Activated CD8-positive, alpha-beta memory T cell treated with anti-CD3 and anti-CD28 coated beads for 24 hours (primary cell): Measurements from ENCODE around the gene ZNF428.
A peak's percentile ranks its signal among the peaks of the same experiment; 100 is the strongest.
"Not testable (repeated sequence)": the region's sequence is repeated elsewhere in the genome, so short reads cannot be mapped to it uniquely, and the experiment has no call there.

Experiments
- DNase-seq: peaks from one replicate; pipeline ENCODE4 v3.0.0-alpha.2; 2020

ZNF428 gene

DNA sequence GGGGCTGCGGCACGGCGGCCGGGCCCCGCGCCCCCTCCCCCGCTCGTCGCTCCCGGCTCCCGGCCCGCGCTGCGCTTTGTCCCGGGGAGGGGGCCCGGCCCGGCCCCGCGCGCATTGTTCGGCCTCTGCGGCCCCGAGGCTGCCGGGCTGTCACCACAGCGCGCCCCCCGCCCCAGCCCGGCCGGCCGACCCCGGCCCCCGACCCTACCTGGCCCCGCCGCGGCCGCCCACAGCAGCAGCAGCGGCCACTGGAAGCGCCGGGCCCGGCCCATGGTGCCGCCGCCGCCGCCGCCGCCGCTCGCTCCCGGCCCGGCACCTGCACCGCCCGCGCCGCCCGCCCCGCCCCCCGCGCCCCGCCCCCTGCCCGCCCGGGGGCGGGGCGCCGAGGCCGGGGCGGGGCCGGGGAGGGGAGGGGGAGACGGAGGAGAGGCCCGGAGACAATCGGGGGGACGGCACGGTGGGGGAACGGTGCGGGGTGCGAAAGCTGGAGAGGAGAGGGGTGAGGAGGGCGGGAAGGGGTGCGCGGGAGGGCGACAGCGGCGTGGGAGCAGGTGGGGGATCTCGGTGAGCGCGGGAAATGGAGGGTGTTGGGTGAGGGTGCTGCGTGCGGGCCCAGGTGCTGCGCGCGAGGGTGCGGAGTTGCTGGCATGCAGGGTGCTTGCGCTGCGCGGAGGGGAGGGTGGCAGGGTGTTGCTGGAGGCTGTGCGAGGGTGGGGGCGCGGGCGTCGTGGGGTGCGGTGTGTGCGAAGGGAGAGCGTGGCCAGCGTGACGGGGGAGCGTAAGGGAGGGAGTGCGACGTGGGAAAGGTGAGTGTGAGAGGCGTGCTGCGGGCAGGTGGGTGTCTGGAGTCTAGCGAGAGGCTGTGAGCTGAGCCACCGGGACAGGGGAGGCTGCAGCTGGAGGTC lies 20.3 kb upstream of the ZNF428 start, which contains the start of gene CADM4:
Gene CADM4 (minus strand): TSS at position 332 of the 905 bp plus-strand sequence. CDS start 60 bp downstream, at position 272.
- DNase-seq, result peak; percentile 76

GRCh38 chr19:43638995-43639518 lies 19.6 kb upstream of the ZNF428 start:
- DNase-seq, result no peak

DNA sequence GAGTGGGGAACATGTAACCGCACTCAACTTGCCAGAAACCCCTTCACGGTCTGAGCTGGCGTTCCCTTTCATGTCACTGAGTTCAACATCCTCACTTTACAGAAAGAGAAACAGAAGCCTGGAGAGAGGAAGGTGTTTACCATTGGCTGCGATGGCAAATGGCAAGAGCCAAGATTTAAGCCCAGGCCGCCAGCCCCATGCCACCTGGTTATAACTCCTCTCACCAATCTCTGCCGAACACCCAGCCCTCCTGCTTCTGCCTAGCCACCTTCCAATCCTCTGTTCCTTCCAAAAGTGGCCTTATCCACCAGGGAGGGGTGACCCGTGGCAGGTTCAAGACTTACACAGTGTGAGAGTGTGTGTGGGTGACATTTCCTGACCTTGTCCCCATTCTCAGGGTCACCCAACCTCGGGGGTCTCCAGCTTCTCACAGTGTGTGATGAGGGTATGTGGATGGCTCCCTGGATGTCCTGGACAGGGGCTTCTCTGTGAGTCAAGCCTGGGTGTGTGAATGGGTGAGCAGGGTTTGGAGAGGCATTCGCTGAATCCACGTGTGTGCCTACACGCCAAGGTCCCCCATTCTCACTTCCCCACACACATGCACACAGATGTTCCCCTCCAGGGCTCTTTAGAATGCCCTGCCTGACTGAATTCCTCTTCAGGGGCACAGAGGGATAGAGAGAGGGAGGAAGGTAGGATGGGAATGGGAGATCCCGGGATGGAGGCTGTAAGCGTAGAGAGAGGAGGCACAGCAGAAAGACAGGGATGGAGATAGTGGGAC lies 19.0 kb upstream of the ZNF428 start:
- no peak for DNase-seq

GRCh38 chr19:43636121-43636683 lies 16.8 kb upstream of the ZNF428 start:
- no peak for DNase-seq

GRCh38 chr19:43635561-43635940 lies 16.1 kb upstream of the ZNF428 start:
- DNase-seq, result not testable (repeated sequence)

DNA sequence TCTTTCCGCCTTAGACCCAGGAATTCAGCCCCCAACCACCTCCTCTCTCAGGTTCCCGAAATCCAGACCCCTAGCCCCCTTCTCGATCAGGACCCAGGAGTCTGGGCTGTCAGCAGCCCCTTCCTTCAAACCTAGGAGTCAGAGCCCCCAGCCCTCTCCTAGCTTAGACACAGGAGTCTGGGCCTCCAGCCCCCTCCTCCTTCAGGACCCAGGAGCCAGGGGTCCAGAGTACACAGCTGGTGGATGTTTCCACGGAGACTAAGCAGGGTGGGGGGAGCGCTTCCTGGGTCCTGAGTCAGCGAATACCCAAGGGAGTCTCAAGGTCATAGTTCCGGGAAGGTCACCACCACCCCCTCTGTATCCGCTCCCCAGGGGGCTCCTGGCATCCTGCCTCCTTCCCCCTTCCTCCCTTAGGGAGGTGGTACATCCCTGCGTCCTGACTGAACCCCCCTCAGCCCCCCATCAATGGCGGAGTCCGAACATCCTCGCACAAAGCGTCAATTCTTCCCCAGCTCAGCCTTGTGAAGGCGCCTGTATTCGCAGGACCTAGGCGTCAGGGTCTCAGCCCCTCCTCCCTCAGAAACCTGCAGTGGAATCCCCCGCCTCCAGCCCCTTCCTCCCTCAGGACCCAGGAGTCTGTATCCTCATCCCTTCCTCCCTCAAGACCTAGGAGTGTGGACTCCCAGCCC lies 15.6 kb upstream of the ZNF428 start:
- no peak for DNase-seq

DNA sequence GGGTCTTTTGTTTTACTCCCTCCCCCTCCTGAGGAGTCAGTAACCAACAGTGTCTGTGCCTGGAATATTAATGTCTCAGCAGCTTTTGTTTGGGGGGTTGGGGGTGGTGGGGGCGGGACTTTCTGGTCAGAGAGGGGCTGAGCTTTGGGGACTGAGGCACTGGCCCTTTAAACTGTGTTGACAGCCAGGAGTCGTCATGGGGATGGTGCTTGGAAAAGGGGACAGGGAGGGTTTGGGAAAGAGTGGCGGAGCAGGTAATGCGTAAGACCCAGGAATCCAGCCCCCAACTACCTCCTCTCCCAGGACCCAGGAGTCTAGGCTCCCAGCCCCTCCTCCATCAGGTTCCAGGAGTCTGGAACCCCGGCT lies 15.1 kb upstream of the ZNF428 start:
- DNase-seq, result no peak

- DNase-seq, result no peak
These were observed 14.6 kb upstream of the ZNF428 start for GRCh38 chr19:43634068-43634467.

DNA sequence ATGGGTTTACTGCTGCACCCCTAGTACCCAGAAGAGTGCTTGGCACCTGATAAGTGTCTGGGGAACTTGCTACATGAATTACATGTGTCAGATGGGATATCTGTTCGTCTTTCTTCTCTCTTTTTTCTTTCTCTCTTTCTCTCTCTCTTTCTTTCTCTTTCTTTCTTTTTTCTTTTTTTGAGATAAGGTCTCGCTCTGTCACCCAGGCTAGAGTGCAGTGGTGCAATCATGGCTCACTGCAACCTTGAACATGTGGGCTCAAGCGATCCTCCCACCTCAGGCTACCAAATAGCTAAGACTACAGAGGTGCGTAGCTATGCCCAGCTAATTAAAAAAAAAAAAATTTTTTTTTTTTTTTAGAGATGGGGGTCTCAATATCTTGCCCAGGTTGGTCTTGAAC lies 14.1 kb upstream of the ZNF428 start:
- no peak for DNase-seq

GRCh38 chr19:43631491-43631890 lies 12.1 kb upstream of the ZNF428 start:
- DNase-seq, result no peak

- no peak for DNase-seq
These were observed 9.4 kb upstream of the ZNF428 start for GRCh38 chr19:43628646-43629326.

DNA sequence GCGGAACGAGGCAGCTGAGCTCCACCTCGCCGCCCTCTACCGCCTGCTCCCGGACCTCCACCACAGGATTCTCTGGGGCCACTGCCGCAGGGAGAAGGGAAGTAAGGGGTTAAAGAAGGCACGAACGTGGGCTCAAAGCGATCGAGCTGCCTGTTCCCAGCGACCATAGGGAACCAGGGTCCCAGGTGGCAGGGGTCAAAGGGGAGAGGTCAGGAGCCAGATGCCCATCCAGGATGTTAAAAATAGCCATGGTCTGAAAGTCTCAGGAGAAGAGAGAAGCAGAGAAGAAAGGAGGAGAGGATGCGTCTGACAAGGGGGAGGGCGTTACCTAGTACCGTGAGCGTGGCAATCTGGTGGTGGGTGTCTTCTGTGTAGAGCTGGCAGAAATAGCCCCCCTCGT lies 7.4 kb upstream of the ZNF428 start:
- no peak for DNase-seq

GRCh38 chr19:43625918-43626579 lies 6.6 kb upstream of the ZNF428 start:
- DNase-seq, result no peak

DNA sequence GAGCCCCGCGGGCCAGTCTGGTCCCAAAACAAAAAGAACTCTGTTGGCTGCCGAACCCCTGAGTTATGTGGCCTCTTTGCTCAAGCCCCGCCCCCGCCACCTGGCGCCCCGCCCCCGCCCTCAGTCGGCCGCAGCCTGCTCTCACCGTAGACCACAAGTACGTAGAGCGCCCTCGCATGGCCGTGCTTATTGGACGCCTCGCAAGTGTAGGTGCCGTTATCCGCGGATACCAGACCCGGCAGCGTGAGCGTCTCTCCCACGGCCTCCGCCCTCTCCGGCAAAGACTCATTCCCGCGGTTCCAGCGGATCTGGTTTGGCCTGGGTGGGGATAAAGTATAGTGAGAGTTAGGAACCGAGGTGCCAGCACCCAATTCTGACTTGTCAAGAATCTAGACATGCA lies 5.5 kb upstream of the ZNF428 start:
- DNase-seq, result peak; percentile 90

DNA sequence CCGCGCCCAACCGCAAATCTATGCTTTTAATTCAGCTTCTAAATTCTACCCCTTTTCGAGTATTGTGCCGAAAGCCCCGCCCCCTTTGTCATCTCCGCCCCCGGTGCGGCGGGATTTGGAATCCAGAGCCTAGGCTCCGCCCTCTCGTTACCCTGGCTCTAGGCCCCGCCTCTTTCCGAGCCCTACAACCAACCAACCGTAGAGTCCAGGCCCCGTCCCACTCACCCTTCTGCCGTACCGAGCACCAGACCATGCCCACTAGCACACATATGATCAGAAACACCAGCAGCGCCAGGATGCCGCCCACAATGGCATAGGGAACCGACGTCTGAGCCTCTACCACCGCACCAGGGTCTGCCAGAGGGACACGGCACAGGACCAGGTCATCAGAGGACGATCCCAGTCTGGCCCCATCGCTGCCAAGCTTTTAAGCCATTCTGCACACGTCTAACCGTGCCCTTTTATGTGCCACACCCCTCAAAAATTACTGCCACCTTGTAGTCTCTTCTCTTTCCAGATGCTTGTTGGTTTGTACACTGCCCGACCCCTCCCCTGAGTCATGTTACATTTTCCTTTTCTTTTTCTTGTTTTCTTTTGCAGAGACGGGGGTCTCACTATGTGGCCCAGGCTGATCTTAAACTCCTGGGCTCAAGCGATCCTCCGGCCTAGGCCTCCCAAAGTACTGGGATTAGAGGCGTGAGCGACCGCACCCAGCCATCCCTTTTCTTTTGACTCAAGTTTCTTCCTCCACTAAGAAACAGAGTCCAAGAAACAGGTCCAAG lies 4.7 kb upstream of the ZNF428 start:
- DNase-seq, result no peak

DNA sequence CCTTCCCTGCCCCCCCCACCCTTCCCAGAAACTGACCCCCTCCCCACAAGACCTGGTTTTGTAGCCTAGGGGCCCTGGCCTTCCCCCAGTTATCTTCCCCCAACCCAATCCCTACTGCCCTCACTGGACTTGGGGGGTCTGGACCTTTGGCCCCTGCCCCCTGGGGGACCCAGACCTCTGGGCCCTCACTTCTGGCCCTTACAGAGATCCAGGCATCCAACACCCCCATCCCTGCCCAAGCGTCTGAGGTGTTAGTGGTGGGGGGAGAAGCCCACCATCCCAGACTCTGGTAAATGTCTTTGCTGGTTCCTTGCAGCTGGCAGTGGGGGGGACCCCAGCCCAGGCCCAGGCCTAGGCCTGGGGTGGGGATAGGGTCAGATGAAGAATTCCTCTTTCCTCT lies 3.5 kb upstream of the ZNF428 start:
- no peak for DNase-seq

DNA sequence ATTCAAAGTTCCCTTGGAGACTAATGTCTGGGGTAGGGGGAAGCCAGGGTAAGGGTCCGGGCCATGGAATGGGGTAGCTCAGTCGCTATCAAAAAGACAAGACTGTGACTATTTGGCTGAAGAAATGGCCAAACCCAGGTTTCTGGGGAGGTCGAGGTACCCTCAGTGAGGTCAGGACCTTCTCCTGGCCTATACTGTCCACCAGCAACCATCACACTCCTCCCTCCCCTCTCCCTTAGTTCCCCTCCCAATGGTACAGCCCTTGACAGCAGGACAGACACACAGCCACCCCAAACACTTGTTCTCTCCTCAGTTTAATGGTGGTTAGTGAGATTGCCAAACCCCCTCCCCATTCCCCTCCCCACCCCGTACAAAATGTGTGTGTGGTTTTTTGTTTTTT lies 2.6 kb upstream of the ZNF428 start:
- no peak for DNase-seq

DNA sequence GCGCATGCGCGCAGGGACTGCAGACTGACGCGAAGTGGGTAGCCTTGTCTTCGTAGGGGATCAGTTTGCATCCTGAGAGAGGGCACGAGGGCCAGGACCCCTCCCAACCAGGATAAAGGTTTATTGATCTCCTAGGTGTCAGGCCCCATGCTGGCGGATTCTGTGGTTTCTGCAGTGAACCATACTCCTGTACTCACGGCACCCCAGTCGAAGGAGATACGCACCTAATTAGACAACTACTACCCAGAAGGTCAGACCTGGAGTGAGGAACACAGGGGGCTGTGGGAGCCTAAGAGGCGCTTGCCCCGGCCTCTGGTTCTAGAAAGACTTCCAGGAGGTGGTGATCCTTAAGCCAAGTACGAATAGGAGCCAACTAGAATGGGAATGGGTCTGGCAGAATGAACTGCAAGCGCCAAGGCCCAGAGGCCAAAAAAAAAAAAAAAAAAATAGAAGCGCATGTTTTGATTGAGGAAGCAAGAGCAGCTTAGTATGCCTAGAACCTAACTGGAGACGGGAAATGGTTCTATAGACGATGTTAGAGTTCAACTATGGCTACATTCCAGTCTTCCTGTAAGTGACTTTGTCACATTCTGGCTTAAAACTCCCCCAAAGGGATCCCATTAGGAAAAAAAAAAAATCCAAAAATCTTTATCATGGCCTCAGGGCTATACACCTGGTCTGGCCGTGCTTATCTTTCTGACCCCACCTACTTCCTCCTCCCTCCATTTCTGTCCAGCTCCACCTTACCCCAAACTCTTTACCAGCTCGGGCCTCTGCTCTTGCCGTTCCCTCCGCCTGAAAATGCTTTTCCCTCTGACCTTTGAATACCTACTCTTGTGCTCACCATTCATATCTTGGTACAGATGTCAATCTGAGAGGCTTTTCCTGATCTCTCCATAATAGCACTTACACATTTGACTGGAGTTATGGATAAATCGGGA lies 902 bp upstream of the ZNF428 start:
- no peak for DNase-seq

DNA sequence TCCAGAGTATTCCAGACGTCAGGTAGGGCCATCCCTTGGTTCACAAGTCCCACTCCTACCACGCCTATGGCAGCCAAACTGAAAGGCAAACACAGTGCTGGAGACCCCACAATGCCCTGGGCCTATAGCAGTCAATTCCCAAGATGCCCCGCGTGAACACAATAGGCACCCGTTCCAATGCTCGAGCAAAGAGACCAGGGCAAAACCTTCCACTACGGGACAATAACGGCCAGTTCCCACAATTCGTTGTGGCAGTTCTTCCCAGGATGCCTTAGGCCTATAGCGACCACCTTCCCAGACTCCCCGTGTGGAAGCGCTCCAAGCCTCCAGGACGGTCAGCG lies 538 bp downstream of the ZNF428 start:
- DNase-seq, result no peak

GRCh38 chr19:43616954-43617353 lies 2.5 kb downstream of the ZNF428 start:
- DNase-seq, result no peak
